OCI-LY1 (cell line): ENCODE data around the gene NOD2.

Source experiments
- H2AFZ ChIP-seq: fragments of 200-600 bp; sonication (generic), shearing (Covaris generic); 2 replicates; pipeline ENCODE4 v1.6.0; 2014; ENCODE audit warnings: antibody characterized with exemption, mild to moderate bottlenecking, low read length
- H3F3A ChIP-seq: fragments of 200-600 bp; sonication (generic), shearing (Covaris generic); 2 replicates; pipeline ENCODE4 v1.6.0; 2014; ENCODE audit warnings: mild to moderate bottlenecking, antibody characterized with exemption, low read length, moderate library complexity; ENCODE audit not compliant: insufficient read depth
- H3K27ac ChIP-seq: fragments of 200-600 bp; sonication (generic); 2 replicates; pipeline ENCODE4 v1.5.1; 2014; ENCODE audit warnings: low read length, mixed run types, mild to moderate bottlenecking, low read depth; ENCODE audit not compliant: poor library complexity, severe bottlenecking
- H3K27me3 ChIP-seq: fragments of 200-600 bp; sonication (generic); 2 replicates; pipeline ENCODE4 v1.6.0; 2014; ENCODE audit warnings: antibody characterized with exemption, mild to moderate bottlenecking, low read length, moderate library complexity; ENCODE audit not compliant: insufficient read depth
- H3K36me3 ChIP-seq: fragments of 200-600 bp; sonication (generic); 2 replicates; pipeline ENCODE4 v1.6.1; 2014; ENCODE audit warnings: mild to moderate bottlenecking, antibody characterized with exemption, low read length, moderate library complexity, mixed read lengths; ENCODE audit not compliant: insufficient read depth
- H3K4me1 ChIP-seq: fragments of 200-600 bp; sonication (generic); 2 replicates; pipeline ENCODE4 v1.5.1; 2014; ENCODE audit warnings: mild to moderate bottlenecking, low read length, moderate library complexity; ENCODE audit not compliant: insufficient read depth, severe bottlenecking
- H3K4me2 ChIP-seq: fragments of 200-600 bp; sonication (generic), shearing (Covaris generic); 2 replicates; pipeline ENCODE4 v1.6.1; 2014; ENCODE audit warnings: low read length
- H3K4me3 ChIP-seq: fragments of 200-600 bp; sonication (generic); 2 replicates; pipeline ENCODE4 v1.5.1; 2014; ENCODE audit warnings: low read length, low read depth, mild to moderate bottlenecking, mixed read lengths; ENCODE audit not compliant: poor library complexity, severe bottlenecking
- H3K79me2 ChIP-seq: fragments of 200-600 bp; shearing (Covaris generic); 2 replicates; pipeline ENCODE4 v1.6.1; 2016; ENCODE audit warnings: mixed run types, low read length, mixed read lengths; ENCODE audit not compliant: insufficient read depth
- H3K9ac ChIP-seq: fragments of 200-600 bp; sonication (generic), shearing (Covaris generic); 2 replicates; pipeline ENCODE4 v1.6.1; 2014; ENCODE audit warnings: mild to moderate bottlenecking, low read length, mixed read lengths
- H3K9me2 ChIP-seq: fragments of 200-600 bp; sonication (generic), shearing (Covaris generic); 2 replicates; pipeline ENCODE4 v1.6.1; 2014; ENCODE audit warnings: low read depth, mild to moderate bottlenecking, low read length, mixed read lengths
- H3K9me3 ChIP-seq: fragments of 200-600 bp; shearing (Covaris generic); 2 replicates; pipeline ENCODE4 v1.6.1; 2014; ENCODE audit warnings: low read length, mixed read lengths
- H4K20me1 ChIP-seq: fragments of 200-600 bp; sonication (generic), shearing (Covaris generic); 2 replicates; pipeline ENCODE4 v1.6.0; 2016; ENCODE audit warnings: mild to moderate bottlenecking, low read length; ENCODE audit not compliant: insufficient read depth
- CTCF ChIP-seq: fragments of 200-600 bp; sonication (generic), shearing (Covaris generic); IDR thresholded peaks from 2 replicates; pipeline ENCODE4 v1.5.1; 2017; ENCODE audit warnings: mild to moderate bottlenecking, antibody characterized with exemption, low read length, moderate library complexity, mixed read lengths
- EZH2 ChIP-seq: fragments of 200-600 bp; sonication (generic), shearing (Covaris generic); IDR thresholded peaks from 2 replicates; pipeline ENCODE4 v1.8.0; 2017; ENCODE audit warnings: borderline replicate concordance, mixed run types, mild to moderate bottlenecking, antibody characterized with exemption, low read length, moderate library complexity, mixed read lengths

The NOD2 gene

GRCh38 chr16:50761267-50761666, 67.9 kb downstream of the NOD2 start:
- no peak overlapping the region for H3K27ac ChIP-seq
- H3K9me2 ChIP-seq = no peaks in the 10 kb centered on the region
- H2AFZ ChIP-seq = no peak overlapping the region
- H3K9me3 ChIP-seq = peaks cover 5% of the 10 kb centered on the region; the same call in 1 of the 2 replicates
- TF ChIP-seq EZH2 (no peak), CTCF (no peak)
- H3K4me2 ChIP-seq = no peak overlapping the region
- H3F3A ChIP-seq = no peaks in the 10 kb centered on the region
- H3K4me1 ChIP-seq = no peaks in the 10 kb centered on the region
- H3K27me3 ChIP-seq = no peaks in the 10 kb centered on the region
- H3K9ac ChIP-seq = no peak overlapping the region
- peaks cover 48% of the 10 kb centered on the region for H3K36me3 ChIP-seq
- no peaks in the 10 kb centered on the region for H3K79me2 ChIP-seq
- H3K4me3 ChIP-seq = no peak overlapping the region
- no peaks in the 10 kb centered on the region for H4K20me1 ChIP-seq

DNA sequence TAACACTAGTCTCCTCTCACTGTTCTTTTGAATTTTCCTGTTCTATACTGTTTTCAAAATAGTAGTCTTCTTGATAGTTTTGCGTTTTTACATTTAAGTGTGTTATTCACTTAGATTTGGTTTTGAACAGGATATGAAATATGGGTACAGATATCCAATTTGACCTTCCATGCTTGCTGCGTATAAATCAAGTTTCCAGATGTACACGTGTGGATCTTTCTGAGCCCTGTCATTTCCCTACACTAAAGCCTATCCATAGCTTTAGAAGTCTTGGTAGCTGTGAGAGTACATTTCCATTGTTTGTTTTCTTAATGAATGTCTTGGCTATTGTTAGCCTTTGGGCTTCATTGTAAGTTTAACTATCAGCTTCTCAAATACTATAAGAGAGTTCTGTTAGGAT, 68.8 kb downstream of the NOD2 start:
- no peak overlapping the region for H3K4me2 ChIP-seq
- H3K36me3 ChIP-seq = peaks cover 50% of the 10 kb centered on the region
- H3K4me1 ChIP-seq = no peaks in the 10 kb centered on the region
- TF ChIP-seq EZH2 (no peak), CTCF (no peak)
- no peak overlapping the region for H2AFZ ChIP-seq
- H3F3A ChIP-seq = no peaks in the 10 kb centered on the region
- no peak overlapping the region for H3K9ac ChIP-seq
- no peaks in the 10 kb centered on the region for H3K79me2 ChIP-seq
- no peaks in the 10 kb centered on the region for H3K9me2 ChIP-seq
- no peaks in the 10 kb centered on the region for H4K20me1 ChIP-seq
- H3K9me3 ChIP-seq = peaks cover 8% of the 10 kb centered on the region
- H3K27ac ChIP-seq = no peak overlapping the region
- H3K4me3 ChIP-seq = no peak overlapping the region
- no peaks in the 10 kb centered on the region for H3K27me3 ChIP-seq

GRCh38 chr16:50763211-50763610, 69.8 kb downstream of the NOD2 start:
- peaks cover 47% of the 10 kb centered on the region for H3K36me3 ChIP-seq
- no peaks in the 10 kb centered on the region for H3F3A ChIP-seq
- no peak overlapping the region for H3K4me3 ChIP-seq
- H3K79me2 ChIP-seq = no peaks in the 10 kb centered on the region; the same call in 1 of the 2 replicates
- H3K27me3 ChIP-seq = no peaks in the 10 kb centered on the region
- no peaks in the 10 kb centered on the region for H3K4me1 ChIP-seq
- H3K9me3 ChIP-seq = peaks cover 8% of the 10 kb centered on the region
- no peaks in the 10 kb centered on the region for H4K20me1 ChIP-seq
- no peak overlapping the region for H3K4me2 ChIP-seq
- TF ChIP-seq EZH2 = no peak
- no peak for TF ChIP-seq CTCF
- H2AFZ ChIP-seq = no peak overlapping the region
- H3K27ac ChIP-seq = no peak overlapping the region
- no peak overlapping the region for H3K9ac ChIP-seq
- H3K9me2 ChIP-seq = no peaks in the 10 kb centered on the region
